GM12864 (cell line): Measurements from ENCODE around the gene CIDEA.

Source experiments
- DNase-seq: peaks from one replicate; pipeline ENCODE4 v3.0.0-alpha.2; 2011; ENCODE audit warnings: low read depth
- H3K4me3 ChIP-seq: 2 replicates; pipeline ENCODE4 v1.5.1; 2011; ENCODE audit warnings: mild to moderate bottlenecking, low read depth, low read length, control low read depth
- TF ChIP-seq, protein P1 (sequence below): IDR thresholded peaks from 2 replicates; pipeline ENCODE4 v1.5.1; 2011; ENCODE audit warnings: low read depth, mild to moderate bottlenecking, moderate library complexity, low read length, control low read depth, inconsistent platforms; ENCODE audit errors: missing control alignments

CIDEA gene

DNA sequence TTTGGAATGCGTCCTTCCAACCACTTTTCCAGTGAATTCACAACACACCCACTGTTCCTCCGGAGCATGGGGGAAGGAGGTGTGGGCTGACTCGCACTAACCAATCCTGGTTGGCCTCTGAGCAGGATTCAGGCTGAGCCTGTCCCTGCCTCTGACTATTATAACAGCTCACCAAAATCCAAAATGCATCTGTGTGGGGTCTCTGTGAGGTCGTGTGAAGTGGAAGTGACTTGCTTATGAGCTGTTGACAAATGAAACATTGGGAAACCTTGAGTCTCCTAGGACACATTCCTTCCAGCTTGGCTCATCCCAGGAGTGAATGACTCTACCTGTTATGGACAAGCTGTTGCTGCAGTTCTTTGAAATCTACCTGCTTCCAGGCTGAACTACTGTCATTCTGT lies 1.5 kb downstream of the CIDEA start:
- TF ChIP-seq, protein P1, sequence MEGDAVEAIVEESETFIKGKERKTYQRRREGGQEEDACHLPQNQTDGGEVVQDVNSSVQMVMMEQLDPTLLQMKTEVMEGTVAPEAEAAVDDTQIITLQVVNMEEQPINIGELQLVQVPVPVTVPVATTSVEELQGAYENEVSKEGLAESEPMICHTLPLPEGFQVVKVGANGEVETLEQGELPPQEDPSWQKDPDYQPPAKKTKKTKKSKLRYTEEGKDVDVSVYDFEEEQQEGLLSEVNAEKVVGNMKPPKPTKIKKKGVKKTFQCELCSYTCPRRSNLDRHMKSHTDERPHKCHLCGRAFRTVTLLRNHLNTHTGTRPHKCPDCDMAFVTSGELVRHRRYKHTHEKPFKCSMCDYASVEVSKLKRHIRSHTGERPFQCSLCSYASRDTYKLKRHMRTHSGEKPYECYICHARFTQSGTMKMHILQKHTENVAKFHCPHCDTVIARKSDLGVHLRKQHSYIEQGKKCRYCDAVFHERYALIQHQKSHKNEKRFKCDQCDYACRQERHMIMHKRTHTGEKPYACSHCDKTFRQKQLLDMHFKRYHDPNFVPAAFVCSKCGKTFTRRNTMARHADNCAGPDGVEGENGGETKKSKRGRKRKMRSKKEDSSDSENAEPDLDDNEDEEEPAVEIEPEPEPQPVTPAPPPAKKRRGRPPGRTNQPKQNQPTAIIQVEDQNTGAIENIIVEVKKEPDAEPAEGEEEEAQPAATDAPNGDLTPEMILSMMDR: no peak
- no peak overlapping the region for H3K4me3 ChIP-seq
- no peak for DNase-seq

DNA sequence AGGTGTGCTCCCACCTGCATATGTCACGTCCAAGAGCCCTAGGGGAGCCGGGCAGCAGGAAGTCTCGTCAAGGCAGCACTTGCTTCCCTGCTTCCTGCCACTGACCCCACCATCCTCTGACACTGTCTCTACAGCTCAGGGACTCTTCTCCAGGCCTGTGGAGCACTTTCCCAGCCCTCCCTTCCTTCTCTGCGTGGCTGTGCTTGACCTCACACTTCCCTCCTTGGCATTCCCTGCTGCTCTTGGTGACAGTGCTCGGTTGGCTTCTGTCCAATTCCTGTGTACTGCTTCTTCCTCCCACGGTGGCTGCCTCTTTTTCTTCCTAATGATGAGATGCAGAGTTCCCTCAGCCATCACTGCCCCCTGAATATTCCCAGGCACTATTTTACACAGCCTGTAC lies 2.8 kb downstream of the CIDEA start:
- no peak overlapping the region for H3K4me3 ChIP-seq
- TF ChIP-seq, protein P1: no peak
- DNase-seq: no peak

DNA sequence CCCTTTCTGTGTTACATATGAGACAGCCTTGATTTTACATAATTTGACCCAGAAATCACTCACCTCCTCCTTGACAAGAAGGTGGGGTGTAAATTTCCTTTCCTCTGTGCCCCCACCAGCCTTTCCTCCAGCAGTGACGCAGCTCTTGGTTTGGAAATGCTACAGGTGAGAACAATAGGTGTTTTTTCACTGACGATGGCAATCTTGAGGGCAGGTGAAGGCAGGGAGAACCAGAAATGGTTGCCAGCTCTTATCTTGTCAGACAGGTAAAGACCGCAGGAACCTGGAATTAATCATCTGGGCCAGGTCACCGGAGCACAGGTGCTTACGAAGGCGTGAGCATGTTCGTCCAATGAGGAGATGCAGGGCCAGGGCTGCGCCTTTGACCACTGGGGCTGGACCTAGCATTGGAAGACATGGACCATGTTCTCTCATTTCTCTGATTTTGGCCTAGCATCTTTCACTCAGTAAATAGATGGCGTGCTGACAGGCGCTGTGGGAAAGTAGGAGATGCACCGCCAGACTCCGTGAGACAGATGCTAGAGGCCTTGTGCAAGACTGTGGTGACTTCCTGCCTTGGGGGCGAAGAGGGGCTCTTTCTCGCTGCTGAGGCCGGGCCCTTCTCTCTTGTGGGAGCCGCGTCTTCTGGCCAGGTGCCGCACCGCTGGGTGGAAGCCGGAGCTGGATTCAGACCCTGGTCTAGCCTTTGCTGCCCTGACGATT lies 4.0 kb downstream of the CIDEA start:
- TF ChIP-seq, protein P1: no peak
- no peak overlapping the region for H3K4me3 ChIP-seq
- no peak for DNase-seq

DNA sequence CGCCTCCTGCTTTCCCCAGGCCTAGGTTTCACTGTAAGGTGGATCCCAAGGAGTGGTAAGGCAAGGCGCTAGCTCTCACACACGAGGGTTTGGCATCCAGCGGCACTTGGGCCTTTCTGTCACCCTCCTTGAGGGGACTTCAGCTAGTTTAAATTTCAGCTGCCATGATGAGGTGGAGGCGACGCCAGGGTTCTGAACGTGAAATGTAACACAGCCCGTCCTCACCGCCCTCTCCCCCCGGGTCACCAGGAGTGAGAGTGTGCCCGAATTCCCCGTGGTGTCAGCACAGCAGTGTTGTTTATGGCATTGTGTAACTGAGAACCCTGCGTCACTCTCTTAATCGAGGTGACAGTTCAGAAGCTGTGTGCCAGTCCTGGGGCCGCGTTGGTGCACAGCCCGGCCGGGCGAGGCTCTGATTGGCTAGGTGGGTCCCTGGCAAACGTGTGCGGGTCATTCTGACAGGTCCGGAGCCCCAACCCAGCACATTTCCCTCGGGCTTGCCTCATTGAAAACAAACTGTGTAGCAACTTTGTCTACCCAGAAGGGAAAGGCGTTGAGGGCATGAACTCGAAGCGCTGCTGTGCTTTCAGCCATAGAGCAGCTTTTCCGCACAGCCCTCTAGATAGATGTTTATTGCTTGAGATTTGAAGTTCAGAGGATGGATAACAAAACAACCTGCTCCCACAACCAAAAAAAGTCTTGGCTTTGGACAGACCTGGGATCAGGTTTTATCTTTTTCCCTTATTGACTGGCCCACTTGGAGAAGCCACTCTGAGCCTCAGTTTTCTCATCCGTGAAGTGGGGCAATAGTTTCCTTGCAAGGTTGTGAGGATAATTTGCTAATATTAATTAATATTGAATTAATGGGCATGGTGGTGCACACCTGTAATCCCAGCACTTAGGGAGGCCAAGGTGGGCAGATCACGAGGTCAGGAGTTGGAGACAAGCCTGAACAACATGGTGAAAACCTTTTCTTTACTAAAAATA lies 4.9 kb downstream of the CIDEA start:
- TF ChIP-seq, protein P1: no peak
- no peak for DNase-seq

GRCh38 chr18:12262748-12263147 lies 8.6 kb downstream of the CIDEA start:
- no peak for DNase-seq
- H3K4me3 ChIP-seq: no peak overlapping the region
- TF ChIP-seq, protein P1: no peak

More for the DNA sequence above, 4.9 kb downstream of the CIDEA start:
- H3K4me3 ChIP-seq: no peak overlapping the region

DNA sequence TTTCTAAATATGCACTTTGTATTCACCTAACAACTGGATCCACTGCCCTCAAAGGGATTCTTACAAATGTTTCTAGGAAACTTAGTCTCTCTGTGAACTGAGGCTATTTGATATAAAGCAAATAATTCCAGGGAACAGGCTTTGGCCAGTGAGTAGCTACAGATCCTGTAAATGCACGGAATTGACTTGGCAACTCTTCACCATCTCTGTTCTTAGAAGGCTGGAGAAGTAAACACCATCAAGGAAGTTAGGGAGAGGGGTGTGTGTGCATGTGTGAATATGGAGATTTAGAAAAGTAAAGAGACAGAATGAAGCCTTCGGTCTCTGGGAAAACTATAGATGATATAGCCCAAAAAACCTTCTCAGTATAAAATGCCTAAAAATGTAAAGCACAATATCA lies 10.7 kb downstream of the CIDEA start:
- H3K4me3 ChIP-seq: no peak overlapping the region
- TF ChIP-seq, protein P1: no peak
- no peak for DNase-seq
